C4-2B (cell line): ENCODE results near the gene SREBF1.

Experiments used
- ZFX ChIP-seq: fragments of 450-650 bp; IDR thresholded peaks from 2 replicates; pipeline ENCODE4 v1.6.1; 2017
- TF ChIP-seq, protein P1 (sequence below): fragments of 450-650 bp; conservative IDR thresholded peaks from 2 replicates; pipeline ENCODE4 v1.5.1; 2017; ENCODE audit warnings: mild to moderate bottlenecking

DNA sequence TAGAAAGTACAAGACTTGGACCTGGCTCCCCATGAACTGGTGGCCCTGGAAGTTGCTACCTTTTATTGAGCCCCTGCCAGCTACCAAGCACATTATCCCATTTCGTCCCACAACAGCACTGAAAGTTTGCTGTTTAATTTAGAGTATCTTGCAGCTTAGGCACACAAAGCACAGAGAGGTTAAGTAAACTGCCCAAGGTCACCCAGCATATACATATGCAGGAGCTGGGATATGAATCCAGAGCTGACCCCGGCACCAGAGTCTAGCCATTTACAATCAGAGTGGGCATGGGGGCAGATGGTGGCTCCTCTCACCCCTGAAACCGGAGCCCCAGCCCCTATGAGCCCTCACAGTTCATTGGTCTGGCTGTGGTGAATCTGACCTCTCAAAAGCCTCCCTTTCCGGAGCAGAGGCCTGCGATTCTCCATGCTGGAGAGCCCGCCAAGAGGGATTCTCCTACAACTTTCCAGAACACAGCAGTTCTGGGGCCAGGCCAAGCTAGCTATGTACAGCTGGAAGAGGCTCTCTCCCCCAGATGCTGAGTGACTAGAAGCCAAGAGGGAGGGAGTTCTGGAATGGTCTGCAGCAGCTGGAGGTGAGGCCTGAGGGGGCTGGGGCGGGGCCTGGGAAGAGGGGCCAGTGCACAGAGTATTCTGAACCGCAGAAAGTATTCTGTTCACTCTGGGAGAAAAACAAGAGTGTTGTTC is 58.3 kb downstream of the SREBF1 start:
- TF ChIP-seq, protein P1, sequence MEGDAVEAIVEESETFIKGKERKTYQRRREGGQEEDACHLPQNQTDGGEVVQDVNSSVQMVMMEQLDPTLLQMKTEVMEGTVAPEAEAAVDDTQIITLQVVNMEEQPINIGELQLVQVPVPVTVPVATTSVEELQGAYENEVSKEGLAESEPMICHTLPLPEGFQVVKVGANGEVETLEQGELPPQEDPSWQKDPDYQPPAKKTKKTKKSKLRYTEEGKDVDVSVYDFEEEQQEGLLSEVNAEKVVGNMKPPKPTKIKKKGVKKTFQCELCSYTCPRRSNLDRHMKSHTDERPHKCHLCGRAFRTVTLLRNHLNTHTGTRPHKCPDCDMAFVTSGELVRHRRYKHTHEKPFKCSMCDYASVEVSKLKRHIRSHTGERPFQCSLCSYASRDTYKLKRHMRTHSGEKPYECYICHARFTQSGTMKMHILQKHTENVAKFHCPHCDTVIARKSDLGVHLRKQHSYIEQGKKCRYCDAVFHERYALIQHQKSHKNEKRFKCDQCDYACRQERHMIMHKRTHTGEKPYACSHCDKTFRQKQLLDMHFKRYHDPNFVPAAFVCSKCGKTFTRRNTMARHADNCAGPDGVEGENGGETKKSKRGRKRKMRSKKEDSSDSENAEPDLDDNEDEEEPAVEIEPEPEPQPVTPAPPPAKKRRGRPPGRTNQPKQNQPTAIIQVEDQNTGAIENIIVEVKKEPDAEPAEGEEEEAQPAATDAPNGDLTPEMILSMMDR: no peak
- no peak for TF ChIP-seq ZFX
